ENCODE measurements around the gene ZSCAN21.

Gene ZSCAN21

DNA sequence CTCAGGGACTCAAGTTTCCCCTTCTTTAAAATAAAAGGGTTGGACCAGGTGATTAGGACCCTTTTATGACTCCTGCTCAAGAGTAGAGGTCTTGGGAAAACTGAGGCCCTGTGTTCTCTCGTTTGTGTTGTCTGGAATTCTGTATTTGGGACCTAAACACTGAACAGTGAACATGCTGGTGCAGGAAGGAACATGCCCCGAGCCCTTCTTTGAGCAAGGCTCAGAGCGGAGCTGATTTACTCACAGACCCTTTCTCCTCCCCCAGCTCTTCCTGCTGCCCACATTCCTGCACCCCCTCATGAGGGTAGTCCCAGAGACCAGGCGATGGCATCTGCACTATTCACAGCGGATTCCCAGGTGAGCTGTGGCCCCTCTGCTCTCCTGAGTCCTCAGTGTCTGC is 20.0 kb upstream of the ZSCAN21 start:
- no peak for DNase-seq

DNA sequence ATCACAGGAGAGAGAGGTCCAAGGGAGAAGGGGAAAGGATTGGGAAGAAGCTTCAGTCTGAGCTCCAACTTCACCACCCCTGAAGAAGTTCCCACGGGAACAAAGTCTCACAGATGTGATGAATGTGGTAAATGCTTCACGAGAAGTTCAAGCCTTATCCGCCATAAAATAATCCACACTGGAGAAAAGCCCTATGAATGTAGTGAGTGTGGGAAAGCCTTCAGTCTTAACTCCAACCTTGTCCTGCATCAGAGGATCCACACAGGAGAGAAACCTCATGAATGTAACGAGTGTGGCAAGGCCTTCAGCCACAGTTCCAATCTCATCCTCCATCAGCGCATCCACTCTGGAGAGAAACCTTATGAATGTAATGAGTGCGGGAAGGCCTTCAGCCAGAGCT is 16.0 kb upstream of the ZSCAN21 start:
- DNase-seq: no peak

DNA sequence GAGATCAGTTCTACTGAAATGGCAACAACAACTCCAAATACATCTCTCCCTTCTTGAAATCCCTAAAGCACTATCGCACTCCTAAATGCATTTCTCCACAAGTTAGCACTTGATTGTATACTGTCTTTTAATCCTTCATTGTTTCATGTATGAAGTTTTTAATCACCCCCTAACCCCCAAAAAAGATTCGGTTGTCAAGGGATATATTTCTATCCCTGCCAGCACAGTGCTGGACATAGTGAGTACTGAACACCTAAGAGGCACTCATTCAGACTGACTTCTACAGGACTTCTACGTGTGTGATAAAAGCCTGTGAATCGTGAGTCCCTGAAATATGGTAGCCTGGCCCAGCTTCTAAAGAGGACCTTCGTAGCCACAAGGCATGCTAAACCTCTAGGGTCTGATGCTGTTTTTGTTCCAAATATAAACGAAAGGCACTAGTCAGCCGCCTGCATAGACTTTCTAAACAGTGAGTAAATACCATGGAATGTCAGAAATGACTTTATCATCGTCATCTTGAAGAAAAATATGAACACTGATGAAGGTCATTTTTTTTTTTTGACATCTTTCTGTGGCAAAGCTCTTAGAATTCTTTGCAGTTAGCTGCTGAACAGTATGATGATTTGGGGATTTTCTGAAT is 14.6 kb upstream of the ZSCAN21 start:
- no peak for DNase-seq

DNA sequence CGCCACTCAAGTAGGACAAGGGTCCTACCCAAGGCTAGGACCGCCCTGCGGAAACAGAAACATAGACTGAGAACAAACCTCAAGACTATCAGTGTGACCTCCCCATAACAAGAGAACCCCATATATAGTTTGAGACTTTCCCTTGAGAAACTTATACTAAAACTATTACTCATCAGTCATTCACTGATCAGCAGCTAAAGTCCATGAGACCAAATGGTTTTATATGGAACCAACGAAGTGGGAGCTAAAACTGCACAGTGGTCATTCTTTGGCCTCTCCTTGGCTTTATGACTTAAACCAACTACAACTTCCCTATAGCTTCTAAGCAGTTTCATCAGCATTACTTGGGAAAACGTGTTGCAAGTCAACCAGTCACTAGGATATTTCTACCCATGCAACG is 13.7 kb upstream of the ZSCAN21 start:
- no peak for DNase-seq

DNA sequence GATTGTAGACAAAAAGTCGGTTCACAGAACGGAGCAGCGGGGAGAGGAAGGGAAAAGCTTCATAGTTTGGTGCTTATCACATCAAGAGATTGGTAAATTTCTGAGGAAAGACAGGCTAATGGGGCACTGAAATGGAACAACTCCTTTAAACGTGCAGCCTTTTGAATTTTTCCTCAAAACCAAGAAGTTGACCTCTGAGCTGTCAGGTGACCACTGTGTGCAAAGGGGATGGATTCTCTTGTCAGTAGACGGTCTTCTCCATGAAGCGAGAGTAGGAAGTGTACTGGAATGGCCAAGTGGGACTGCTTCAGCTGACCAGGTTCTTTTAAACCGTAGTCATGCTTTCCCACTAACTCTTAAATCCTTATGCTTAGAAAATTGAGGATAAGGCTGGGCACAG is 11.2 kb upstream of the ZSCAN21 start:
- no peak for DNase-seq

DNA sequence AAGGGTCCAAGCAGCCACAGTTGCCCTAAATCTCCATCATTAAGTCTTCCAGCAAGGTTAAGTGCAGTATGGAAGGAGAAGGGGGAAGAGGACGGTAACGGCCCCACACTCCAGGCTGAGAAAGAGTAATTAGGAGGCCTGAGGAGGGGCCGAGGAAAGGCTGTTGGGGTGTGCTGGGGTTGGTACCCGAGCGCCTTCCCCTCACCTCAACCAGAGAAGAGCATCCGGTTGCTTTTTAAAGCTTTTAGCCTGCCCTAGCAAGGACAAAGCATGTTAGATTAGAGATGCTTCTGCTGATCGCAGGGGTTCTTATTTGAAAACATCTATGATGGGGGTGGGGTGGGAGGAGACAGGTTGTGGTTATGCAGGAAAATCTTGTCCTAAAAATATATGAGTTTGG is 9.0 kb upstream of the ZSCAN21 start:
- no peak for DNase-seq

DNA sequence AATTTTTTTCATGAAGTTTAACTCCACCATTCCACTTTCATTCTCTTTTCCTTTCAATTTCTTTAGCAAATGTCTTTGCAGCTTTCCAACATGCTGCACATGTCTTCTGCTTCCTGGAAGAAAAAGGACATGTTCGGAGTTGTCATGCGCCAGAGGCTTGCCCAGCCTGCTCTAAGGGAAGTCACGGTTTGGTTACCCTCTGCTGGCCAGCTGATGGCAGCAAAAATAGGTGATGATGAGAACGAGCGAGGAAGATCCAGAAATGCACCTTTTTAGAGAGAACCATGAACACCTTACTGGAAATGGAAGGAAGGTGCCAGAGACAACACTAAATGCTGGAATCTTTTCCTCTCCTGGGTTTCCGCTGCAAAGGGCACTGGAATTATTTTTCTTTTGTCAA is 4.9 kb upstream of the ZSCAN21 start:
- DNase-seq: no peak

DNA sequence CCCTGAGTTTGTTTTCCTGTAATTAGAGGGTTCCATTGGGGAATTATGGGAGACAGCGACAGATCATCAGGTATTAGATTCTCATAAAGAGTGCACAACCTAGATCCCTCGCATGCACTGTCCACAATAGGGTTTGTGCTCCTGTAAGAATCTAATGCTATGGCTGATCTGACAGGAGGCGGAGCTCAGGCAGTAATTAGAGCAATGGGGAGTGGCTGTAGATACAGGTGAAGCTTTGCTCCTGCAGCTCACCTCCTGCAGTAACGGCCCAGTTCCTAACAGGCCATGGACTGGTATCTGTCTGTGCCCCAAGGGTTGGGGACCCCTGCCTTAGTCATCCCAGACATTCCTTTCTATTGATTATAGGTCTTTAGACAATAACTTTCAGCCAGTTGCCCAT is 894 bp upstream of the ZSCAN21 start:
- no peak for DNase-seq

DNA sequence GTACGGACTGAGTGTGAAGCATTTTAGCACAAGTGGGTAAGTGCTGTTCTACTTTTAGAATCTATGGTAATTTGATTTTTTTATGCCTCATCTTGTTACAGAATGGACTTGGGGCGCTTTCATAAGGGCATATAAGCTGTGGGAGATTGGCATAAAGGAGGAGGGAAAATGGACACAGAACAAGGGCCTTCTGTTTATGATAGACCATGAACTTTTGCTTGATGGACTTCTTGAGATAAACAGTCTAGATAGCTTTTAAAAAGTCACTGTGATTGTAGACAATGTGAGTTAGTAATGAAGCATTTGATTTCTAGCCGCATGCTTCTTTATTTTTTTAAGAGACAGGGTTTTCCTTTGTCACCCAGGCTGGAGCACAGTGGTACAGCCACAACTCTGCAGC is 2.0 kb downstream of the ZSCAN21 start:
- DNase-seq: no peak

DNA sequence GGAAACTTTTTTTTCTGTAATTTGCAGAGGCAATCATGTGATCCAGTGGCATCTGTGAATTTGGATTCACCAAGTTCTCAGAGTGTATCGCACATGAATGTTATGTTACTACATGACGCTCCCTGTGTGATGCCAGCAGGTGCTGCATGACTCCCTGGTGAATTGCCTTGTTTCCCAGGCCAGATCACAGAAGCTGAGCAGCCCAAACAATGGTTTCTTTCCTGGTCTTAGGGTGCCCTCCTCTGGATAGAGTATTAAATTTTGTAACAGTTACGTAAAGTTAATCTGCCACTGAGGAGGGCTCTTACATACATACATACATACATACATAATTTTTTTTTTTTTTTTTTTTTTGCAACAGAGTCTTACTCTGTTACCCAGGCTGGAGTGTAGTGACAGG is 3.6 kb downstream of the ZSCAN21 start:
- peak; percentile 11 for DNase-seq

DNA sequence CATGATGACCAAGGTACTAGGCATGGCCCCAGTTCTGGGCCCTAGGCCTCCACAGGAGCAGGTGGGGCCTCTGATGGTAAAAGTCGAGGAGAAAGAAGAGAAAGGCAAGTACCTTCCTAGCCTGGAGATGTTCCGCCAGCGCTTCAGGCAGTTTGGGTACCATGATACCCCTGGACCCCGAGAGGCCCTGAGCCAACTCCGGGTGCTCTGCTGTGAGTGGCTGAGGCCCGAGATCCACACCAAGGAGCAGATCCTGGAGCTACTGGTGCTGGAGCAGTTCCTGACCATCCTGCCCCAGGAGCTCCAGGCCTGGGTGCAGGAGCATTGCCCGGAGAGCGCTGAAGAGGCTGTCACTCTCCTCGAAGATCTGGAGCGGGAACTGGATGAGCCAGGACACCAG is 7.4 kb downstream of the ZSCAN21 start:
- no peak for DNase-seq

DNA sequence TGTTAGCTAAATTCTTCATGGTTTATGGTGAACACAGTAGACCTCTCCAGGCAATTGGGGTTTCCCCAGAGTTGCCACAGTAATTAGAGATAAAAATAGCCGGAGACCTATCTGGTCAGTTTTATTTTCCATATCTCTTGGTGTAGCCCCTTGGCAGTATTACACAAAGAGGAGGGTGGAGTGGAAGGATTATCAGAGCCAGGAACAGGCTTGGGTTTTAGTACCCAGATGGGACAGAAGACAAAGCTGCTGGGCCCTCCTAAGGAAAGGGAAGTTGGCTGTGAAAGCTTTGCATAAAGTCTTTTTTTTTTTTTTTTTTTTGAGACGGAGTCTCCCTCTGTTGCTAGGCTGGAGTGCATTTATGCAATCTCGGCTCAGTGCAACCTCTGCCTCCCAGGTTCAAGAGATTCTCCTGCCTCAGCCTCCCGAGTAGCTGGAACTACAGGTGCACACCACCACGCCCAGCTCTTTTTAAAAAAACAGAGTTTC is 9.7 kb downstream of the ZSCAN21 start:
- DNase-seq: no peak

DNA sequence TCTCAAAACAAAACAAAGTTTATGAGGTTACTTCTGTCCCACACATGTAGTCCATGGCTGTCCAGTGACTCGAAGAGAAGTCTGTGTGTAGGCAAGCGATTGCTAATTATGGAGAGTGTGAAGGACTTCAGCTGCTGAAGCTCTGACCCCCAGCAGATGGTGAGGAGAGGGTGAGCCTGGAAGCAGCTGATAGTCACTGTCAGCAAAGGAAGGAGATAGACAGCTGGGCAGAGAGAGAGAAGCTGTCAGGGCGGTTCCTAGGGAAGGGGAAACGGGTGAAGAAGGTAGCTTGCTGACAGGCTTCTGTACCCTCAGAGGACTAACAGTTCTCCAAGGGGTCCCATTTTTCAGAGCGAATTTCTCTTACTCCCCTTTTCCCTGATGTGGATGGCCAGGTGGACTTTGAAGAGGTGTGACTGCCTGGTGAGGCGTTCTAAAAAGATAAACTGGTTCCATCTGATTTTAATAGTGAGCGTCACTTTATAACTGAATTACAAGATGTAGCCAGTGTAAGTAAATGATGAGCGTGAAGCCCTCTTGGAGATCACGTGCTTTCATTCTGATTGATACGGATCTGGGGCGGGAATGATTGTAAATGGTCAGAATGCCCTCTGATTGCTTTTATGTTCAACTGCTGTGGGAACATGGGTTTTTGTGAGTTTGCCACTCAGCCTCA is 12.1 kb downstream of the ZSCAN21 start:
- DNase-seq: no peak

DNA sequence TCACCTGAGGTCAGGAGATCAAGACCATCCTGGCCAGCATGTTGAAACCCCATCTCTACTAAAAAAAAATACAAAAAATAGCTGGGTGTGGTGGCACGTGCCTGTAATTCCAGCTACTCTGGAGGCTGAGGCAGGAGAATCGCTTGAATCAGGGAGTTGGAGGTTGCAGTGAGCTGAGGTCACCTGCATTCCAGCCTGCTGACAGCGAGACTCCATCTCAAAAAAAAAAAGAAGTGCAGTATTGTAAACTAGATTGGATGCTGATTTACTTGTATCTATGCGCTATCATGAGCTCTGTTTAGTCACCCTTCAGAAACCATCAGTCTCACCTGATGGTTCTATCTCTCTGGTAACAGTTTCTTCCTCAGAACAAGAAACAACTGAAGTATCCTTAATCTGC is 13.8 kb downstream of the ZSCAN21 start:
- no peak for DNase-seq

DNA sequence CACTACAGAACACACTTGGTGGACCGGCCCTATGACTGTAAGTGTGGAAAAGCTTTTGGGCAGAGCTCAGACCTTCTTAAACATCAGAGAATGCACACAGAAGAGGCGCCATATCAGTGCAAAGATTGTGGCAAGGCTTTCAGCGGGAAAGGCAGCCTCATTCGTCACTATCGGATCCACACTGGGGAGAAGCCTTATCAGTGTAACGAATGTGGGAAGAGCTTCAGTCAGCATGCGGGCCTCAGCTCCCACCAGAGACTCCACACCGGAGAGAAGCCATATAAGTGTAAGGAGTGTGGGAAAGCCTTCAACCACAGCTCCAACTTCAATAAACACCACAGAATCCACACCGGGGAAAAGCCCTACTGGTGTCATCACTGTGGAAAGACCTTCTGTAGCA is 14.6 kb downstream of the ZSCAN21 start:
- DNase-seq: no peak

DNA sequence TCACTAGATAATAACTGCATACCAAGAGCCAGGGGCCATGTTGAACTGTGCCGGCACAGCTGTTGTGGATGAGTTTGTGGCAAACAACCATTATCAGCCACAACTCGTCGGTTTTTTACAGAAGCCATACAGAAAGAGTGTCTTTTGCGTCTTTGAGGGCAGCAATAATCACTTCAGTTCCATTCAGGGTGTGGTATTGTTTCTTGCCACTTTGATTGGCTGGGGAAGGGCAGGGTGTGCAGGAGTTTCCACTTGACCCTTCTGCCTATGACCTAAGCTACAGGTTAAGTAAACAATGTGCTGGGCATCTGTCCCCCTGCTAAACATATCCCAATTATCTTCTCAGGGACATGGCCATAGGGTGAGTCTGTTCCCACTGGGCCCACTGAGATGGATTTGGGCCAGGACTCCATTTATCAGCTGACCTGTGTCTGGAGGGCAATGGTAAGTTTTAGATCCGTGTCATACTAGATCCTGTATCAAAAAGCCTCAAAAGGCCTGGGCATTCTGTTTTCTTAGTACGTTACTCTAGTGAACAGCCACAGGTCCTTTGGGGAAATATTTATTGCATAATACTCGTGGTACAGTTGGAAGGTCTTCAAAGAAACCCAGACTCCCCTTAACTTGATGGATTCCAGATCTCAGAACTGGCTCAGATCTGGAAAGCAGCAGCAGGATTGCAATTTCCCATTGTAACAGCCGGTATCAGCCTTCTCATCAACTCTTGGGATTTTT is 16.0 kb downstream of the ZSCAN21 start:
- no peak for DNase-seq

DNA sequence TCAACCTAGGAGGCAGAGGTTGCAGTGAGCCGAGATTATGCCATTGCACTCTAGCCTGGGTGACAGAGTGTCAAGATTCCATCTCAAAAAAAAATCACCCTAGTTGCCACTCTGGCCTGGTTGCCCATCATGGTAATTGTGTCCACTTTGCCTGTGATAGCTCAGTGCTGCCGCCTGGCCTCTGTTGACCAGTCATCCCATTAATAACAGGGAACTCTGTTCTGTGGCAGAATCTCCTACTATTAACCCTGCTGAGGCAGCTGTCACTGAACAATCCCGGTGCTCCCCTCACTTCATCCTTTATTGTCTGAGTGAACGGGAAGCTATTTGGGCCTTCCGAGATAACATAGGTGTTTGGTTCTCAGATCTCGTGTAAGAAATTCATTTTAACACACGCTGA is 17.4 kb downstream of the ZSCAN21 start:
- DNase-seq: no peak

DNA sequence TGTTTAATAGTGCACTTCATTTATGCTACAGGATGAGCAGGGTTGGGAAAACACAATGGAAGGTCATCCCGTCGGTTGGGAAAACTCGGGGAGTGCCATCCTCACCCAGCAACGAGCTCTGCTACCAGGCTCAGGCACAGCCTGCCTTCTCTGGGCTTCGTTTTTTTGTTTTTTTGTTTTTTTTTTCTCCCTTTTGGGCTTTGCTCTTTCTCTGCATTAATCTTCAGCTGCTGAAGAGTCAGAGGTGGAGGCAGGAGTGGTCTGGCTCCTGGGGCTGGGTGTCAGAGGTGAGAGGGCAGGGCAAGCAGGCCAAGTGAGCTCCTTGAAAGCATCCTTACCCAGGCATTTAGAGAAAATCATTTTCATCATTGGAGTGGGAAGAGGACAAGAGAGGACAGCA is 20.4 kb downstream of the ZSCAN21 start:
- no peak for DNase-seq

DNA sequence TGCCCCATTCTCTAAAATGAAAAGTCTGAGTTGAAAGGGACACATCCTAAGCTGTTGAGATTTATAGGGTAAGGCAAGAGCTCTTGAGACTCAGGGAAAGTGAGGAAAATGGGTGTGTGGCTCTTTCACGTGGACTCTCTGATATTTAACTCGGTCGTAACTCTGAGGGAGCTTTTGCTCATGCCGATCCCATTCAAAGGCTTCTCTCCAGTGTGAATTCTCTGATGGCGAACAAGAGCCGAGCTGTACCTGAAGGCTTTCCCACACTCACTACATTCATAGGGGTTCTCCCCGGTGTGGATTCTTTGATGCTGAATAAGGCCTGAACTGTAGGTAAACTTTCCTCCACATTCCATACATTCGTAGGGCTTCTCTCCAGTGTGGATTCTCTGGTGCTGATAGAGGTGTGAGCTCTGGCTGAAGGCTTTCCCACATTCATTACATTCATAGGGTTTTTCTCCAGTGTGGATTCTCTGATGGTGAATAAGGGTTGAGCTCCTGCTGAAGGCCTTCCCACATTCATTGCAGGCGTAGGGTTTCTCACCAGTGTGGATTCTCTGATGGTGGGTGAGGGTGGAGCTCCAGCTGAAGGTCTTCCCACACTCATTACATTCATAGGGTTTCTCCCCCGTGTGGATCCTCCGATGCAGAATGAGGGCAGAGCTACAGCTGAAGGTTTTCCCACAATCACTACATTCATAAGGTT is 21.6 kb downstream of the ZSCAN21 start:
- DNase-seq: no peak

DNA sequence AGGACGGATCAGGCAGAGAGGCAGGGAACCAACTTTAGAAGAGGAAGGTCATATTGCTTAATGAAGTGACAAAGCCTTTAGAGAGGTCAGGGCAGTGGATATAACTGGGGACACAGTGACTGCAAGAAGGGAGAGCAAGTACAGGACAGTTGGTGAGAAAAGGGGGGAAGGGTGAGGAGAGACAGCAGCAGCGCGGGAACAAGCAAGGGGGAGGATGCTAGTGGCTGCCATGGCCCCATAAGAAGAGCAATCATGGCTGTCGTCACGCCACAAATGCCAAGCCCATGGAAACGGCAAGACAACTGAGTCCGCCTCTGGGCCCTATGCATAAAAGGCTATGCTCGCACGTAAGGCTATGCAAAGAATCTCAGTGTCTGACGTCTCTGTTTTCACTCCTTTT is 22.9 kb downstream of the ZSCAN21 start:
- DNase-seq: no peak

DNA sequence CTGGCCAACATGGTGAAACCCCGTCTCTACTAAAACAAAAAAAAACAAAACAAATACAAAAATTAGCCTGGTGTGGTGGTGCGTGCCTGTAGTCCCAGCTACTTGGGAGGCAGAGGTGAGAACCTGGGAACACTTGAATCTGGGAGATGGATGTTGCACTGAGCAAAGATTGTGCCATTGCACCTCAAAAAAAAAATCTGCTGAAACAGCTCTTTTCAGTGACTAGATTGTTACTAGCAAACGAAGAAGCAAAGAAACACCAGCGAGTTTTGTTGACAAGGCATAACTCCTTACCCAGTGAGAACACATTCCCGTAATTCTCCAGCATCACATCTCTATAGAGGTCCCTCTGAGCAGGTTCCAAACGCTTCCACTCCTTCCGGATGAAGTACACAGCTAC is 25.3 kb downstream of the ZSCAN21 start:
- no peak for DNase-seq

DNA sequence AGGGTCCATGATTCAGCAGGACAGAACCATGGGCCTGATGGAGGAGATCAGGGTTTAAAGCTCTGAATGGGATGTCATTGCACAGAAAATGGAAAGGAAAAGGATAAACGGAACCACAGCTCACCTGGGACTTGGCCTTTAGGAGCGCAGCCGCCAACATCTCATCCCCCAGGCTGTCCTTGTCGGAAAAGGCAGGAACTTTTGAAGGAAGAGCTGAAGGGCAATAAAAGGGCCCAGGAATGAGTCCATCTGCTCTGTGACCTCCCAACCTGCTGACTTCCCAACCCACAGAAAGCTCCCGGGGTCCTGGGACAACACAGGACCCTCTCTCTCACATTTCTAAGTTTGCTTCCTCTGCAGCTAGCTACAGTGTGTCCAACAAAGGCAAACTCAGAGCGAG is 25.8 kb downstream of the ZSCAN21 start:
- DNase-seq: no peak

DNA sequence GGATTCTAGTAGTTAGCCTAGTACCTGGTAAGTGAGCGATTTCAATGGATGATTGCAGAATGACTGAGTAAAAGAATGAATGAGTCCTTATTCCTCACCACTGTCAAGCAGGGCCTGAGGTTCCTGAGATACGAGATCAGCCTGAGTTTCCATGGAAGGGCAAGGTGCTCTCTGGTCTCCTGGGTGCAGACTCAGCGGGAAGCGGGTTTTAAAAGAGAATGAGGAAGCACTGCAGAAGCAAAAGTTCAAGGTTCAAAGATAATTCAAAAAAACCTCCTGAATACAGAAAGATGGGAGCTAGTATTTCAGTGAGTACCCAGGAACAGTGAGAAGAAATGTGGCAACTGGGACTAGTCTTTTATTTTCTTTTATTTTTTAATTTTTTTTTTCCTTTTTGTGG is 27.6 kb downstream of the ZSCAN21 start:
- DNase-seq: no peak
